ENCODE results near the gene ANKRD50. TPM values are rescaled to one million over a fixed set of nuclear protein-coding genes. Genes with fewer than 3 reads are reported as not detected.
A peak's percentile ranks its signal among the peaks of the same experiment; 100 is the strongest.

Gene ANKRD50
- total and polyA plus RNA-seq, 9 of the 15 experiments (the other 6 are each of a cell fraction or from before 2014, with no cell fraction given): 2.0 to 8.0 (median 6.2) TPM

DNA sequence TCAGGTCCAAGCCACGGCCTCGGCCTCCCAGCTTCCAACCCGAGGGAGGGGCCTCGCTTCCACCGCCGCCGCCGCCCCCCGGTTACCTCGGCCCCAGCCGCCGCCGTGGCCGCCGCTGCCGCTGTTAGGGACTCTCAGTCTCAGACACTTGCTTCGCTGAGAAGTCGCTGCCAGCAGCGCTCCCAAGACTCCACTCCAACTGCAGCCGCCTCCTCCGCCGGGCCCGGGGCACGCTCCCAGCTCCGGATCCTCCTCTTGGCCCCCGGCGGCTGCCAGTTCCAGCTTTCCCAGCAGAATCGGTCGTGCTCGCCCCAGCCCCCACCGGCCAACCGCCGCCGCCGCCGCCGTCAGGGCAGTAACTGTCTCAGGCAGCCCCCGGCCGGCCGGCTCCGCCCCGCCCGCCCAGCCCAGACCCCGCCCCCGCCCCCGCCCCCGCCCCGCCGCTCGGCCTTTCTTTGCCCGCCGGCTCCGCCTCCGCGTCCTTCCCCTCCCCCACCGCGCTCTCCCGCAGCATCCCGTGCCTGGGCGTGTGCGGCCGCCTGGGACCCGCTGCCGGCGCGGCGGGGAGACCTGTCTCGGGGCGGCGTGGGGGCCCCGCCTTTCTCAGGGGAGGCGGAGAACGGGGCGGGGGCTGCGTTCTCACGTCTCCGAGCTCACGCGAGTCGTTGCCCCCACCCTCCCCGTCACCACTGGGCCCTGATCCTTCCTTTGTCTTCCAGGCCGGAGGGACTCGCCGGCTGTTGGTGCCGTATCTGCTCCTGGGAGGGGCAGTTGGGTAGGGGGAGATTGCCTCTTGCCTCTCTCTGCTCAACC lies at the start of gene ANKRD50 (continued):
- TF ChIP-seq HMGN3 (IDR thresholded peaks at IDR 0.05; ENCODE audit: borderline replicate concordance, extremely low read depth, insufficient read length, low read depth, low read length): peak; percentile 94
- no peak for TF ChIP-seq ZNF146 (CRISPR knock-in tag; IDR thresholded peaks at IDR 0.05; ENCODE audit: unreplicated experiment)
- TF ChIP-seq ZKSCAN1 (IDR thresholded peaks at IDR 0.05; ENCODE audit: low read depth, low read length): 0 out of 2 replicates have a peak, but pooled peaks have one; percentile 8
- TF ChIP-seq ZNF785 (CRISPR knock-in tag; IDR thresholded peaks at IDR 0.05): no peak
- TF ChIP-seq RFX7 (CRISPR knock-in tag; IDR thresholded peaks at IDR 0.05): no peak
- TF ChIP-seq ZKSCAN8 (CRISPR knock-in tag; IDR thresholded peaks at IDR 0.05): no peak
- TF ChIP-seq ZEB2 (IDR thresholded peaks at IDR 0.05): no peak
- TF ChIP-seq CREBBP (IDR thresholded peaks at IDR 0.05; ENCODE audit: low read depth, low read length): no peak
- TF ChIP-seq PTTG1 (tag; IDR thresholded peaks at IDR 0.05; ENCODE audit: low read depth): no peak
- peak; percentile 65 for TF ChIP-seq POLR2AphosphoS5 (IDR thresholded peaks at IDR 0.05; ENCODE audit: control insufficient read depth, insufficient read depth, low read depth, low read length)
- TF ChIP-seq, protein P1, sequence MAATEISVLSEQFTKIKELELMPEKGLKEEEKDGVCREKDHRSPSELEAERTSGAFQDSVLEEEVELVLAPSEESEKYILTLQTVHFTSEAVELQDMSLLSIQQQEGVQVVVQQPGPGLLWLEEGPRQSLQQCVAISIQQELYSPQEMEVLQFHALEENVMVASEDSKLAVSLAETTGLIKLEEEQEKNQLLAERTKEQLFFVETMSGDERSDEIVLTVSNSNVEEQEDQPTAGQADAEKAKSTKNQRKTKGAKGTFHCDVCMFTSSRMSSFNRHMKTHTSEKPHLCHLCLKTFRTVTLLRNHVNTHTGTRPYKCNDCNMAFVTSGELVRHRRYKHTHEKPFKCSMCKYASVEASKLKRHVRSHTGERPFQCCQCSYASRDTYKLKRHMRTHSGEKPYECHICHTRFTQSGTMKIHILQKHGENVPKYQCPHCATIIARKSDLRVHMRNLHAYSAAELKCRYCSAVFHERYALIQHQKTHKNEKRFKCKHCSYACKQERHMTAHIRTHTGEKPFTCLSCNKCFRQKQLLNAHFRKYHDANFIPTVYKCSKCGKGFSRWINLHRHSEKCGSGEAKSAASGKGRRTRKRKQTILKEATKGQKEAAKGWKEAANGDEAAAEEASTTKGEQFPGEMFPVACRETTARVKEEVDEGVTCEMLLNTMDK (IDR thresholded peaks at IDR 0.05; ENCODE audit: borderline replicate concordance, insufficient read depth, low read depth, low read length, poor library complexity, severe bottlenecking): no peak
- peak; percentile 36 for TF ChIP-seq RBM25 (IDR thresholded peaks at IDR 0.05; ENCODE audit: low read depth, low read length, severe bottlenecking)
- TF ChIP-seq PURB (CRISPR knock-in tag; IDR thresholded peaks at IDR 0.05; ENCODE audit: low read depth): no peak
- no peak for TF ChIP-seq KLF1 (tag; IDR thresholded peaks at IDR 0.05)
- TF ChIP-seq, protein P2, sequence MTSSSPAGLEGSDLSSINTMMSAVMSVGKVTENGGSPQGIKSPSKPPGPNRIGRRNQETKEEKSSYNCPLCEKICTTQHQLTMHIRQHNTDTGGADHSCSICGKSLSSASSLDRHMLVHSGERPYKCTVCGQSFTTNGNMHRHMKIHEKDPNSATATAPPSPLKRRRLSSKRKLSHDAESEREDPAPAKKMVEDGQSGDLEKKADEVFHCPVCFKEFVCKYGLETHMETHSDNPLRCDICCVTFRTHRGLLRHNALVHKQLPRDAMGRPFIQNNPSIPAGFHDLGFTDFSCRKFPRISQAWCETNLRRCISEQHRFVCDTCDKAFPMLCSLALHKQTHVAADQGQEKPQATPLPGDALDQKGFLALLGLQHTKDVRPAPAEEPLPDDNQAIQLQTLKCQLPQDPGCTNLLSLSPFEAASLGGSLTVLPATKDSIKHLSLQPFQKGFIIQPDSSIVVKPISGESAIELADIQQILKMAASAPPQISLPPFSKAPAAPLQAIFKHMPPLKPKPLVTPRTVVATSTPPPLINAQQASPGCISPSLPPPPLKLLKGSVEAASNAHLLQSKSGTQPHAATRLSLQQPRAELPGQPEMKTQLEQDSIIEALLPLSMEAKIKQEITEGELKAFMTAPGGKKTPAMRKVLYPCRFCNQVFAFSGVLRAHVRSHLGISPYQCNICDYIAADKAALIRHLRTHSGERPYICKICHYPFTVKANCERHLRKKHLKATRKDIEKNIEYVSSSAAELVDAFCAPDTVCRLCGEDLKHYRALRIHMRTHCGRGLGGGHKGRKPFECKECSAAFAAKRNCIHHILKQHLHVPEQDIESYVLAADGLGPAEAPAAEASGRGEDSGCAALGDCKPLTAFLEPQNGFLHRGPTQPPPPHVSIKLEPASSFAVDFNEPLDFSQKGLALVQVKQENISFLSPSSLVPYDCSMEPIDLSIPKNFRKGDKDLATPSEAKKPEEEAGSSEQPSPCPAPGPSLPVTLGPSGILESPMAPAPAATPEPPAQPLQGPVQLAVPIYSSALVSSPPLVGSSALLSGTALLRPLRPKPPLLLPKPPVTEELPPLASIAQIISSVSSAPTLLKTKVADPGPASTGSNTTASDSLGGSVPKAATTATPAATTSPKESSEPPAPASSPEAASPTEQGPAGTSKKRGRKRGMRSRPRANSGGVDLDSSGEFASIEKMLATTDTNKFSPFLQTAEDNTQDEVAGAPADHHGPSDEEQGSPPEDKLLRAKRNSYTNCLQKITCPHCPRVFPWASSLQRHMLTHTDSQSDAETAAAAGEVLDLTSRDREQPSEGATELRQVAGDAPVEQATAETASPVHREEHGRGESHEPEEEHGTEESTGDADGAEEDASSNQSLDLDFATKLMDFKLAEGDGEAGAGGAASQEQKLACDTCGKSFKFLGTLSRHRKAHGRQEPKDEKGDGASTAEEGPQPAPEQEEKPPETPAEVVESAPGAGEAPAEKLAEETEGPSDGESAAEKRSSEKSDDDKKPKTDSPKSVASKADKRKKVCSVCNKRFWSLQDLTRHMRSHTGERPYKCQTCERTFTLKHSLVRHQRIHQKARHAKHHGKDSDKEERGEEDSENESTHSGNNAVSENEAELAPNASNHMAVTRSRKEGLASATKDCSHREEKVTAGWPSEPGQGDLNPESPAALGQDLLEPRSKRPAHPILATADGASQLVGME (CRISPR knock-in tag; IDR thresholded peaks at IDR 0.05): no peak
- no peak for TF ChIP-seq RAD21 (CRISPR knock-in tag; conservative IDR thresholded peaks at IDR 0.05 in 1 of 2, IDR thresholded peaks at IDR 0.05 in 1 of 2)
- no peak for TF ChIP-seq SP2 (IDR thresholded peaks at IDR 0.05; ENCODE audit: extremely low read depth, low read depth, low read length, poor library complexity, severe bottlenecking)
- no peak for TF ChIP-seq DIDO1 (tag; IDR thresholded peaks at IDR 0.05; ENCODE audit: low read depth)
- no peak for TF ChIP-seq RBM22 (IDR thresholded peaks at IDR 0.05; ENCODE audit: low read depth, low read length, poor library complexity, severe bottlenecking)
